Measurements from ENCODE around the gene ABCB8.
"Not testable (repeated sequence)": the region's sequence is repeated elsewhere in the genome, so short reads cannot be mapped to it uniquely, and the experiment has no call there.

ABCB8 gene

GRCh38 chr7:151013733-151014497, 14.3 kb upstream of the ABCB8 start:
- DNase-seq (ENCODE audit: low read depth in 2 of 2, low spot score in 1 of 2), result peak; percentile 57 to 63

- no peak for DNase-seq (ENCODE audit: low read depth in 2 of 2, low spot score in 1 of 2)
Observed at GRCh38 chr7:151014950-151015349, 13.3 kb upstream of the ABCB8 start.

GRCh38 chr7:151015967-151016366, 12.3 kb upstream of the ABCB8 start:
- DNase-seq (ENCODE audit: low read depth in 2 of 2, low spot score in 1 of 2), result no peak

- DNase-seq (ENCODE audit: low read depth in 2 of 2, low spot score in 1 of 2), result no peak
Observed at GRCh38 chr7:151016505-151016904, 11.7 kb upstream of the ABCB8 start.

GRCh38 chr7:151016942-151017341, 11.3 kb upstream of the ABCB8 start:
- DNase-seq (ENCODE audit: low read depth in 2 of 2, low spot score in 1 of 2), result no peak

GRCh38 chr7:151017370-151017952, 10.8 kb upstream of the ABCB8 start:
- DNase-seq (ENCODE audit: low read depth in 2 of 2, low spot score in 1 of 2), result no peak

GRCh38 chr7:151017953-151018420, 10.3 kb upstream of the ABCB8 start:
- DNase-seq (ENCODE audit: low read depth in 2 of 2, low spot score in 1 of 2), result peak; percentile 60 to 71

- DNase-seq (ENCODE audit: low read depth in 2 of 2, low spot score in 1 of 2), result no peak
Observed at GRCh38 chr7:151018421-151019129, 9.7 kb upstream of the ABCB8 start.

- no peak for DNase-seq (ENCODE audit: low read depth in 2 of 2, low spot score in 1 of 2)
Observed at GRCh38 chr7:151019130-151019447, 9.2 kb upstream of the ABCB8 start.

- no peak for DNase-seq (ENCODE audit: low read depth in 2 of 2, low spot score in 1 of 2)
Observed at GRCh38 chr7:151020231-151020630, 8.0 kb upstream of the ABCB8 start.

GRCh38 chr7:151023232-151023631, 5.0 kb upstream of the ABCB8 start:
- DNase-seq (ENCODE audit: low read depth in 2 of 2, low spot score in 1 of 2), result no peak

- no peak for DNase-seq (ENCODE audit: low read depth in 2 of 2, low spot score in 1 of 2)
Observed at GRCh38 chr7:151024435-151025056, 3.7 kb upstream of the ABCB8 start, which contains the start of gene ATG9B. Gene ATG9B (minus strand): TSS chr7:151024494. CDS start chr7:151024423, 71 bp downstream.

GRCh38 chr7:151025924-151026671, 2.2 kb upstream of the ABCB8 start:
- DNase-seq (ENCODE audit: low read depth in 2 of 2, low spot score in 1 of 2), result no peak

- DNase-seq (ENCODE audit: low read depth in 2 of 2, low spot score in 1 of 2), result not testable (repeated sequence)
Observed at GRCh38 chr7:151026771-151027727, 1.2 kb upstream of the ABCB8 start.

GRCh38 chr7:151027728-151028130, 521 bp upstream of the ABCB8 start:
- DNase-seq (ENCODE audit: low read depth in 2 of 2, low spot score in 1 of 2), result peak in 1 of 2 donors; percentile 27

GRCh38 chr7:151028948-151029501, 775 bp downstream of the ABCB8 start:
- no peak for DNase-seq (ENCODE audit: low read depth in 2 of 2, low spot score in 1 of 2)

GRCh38 chr7:151031011-151031410, 2.8 kb downstream of the ABCB8 start:
- no peak for DNase-seq (ENCODE audit: low read depth in 2 of 2, low spot score in 1 of 2)

- DNase-seq (ENCODE audit: low read depth in 2 of 2, low spot score in 1 of 2), result no peak
Observed at GRCh38 chr7:151032936-151033863, 5.0 kb downstream of the ABCB8 start.

Measured in stimulated activated CD8-positive, alpha-beta memory T cell treated with anti-CD3 and anti-CD28 coated beads, Interleukin-4, amount 100 ng/mL, for 4 hours (primary cell).